Skin epidermis (tissue), 12 donors: ENCODE data around the gene GPS1.
A peak's percentile ranks its signal among the peaks of the same experiment; 100 is the strongest.

Experiments used
- H3K27ac ChIP-seq, 21 experiments: fragments of 200-600 bp; sonication (generic) in 11 of 21; one replicate each; pipeline ENCODE4 v1.5.0; 2020; ENCODE audit warnings: mild to moderate bottlenecking in 3 of 21, inconsistent platforms in 2 of 21, moderate library complexity in 2 of 21
- H3K4me3 ChIP-seq, 7 experiments: fragments of 200-600 bp; sonication (generic) in 2 of 7; one replicate each; pipeline ENCODE4 v1.5.0; 2020; ENCODE audit warnings: inconsistent platforms in 2 of 7, mild to moderate bottlenecking in 2 of 7, moderate library complexity in 1 of 7

GPS1 gene

GRCh38 chr17:82054351-82055022 lies 2.8 kb downstream of the GPS1 start:
- H3K27ac ChIP-seq: no peak overlapping the region
- no peak overlapping the region for H3K4me3 ChIP-seq

- no peak overlapping the region for H3K27ac ChIP-seq
- H3K4me3 ChIP-seq: no peak overlapping the region
Observed at GRCh38 chr17:82055023-82055964, 3.6 kb downstream of the GPS1 start.

GRCh38 chr17:82055965-82056728 lies 4.4 kb downstream of the GPS1 start:
- H3K4me3 ChIP-seq: no peak overlapping the region

GRCh38 chr17:82056729-82057621 lies 5.3 kb downstream of the GPS1 start:
- Histone ChIP-seq H3K27ac (no peak overlapping the region), H3K4me3 (no peak overlapping the region)

More at GRCh38 chr17:82055965-82056728, 4.4 kb downstream of the GPS1 start:
- H3K27ac ChIP-seq: no peak overlapping the region

- Histone ChIP-seq H3K27ac (no peak overlapping the region), H3K4me3 (no peak overlapping the region)
Observed at GRCh38 chr17:82058230-82058854, 6.6 kb downstream of the GPS1 start.

DNA sequence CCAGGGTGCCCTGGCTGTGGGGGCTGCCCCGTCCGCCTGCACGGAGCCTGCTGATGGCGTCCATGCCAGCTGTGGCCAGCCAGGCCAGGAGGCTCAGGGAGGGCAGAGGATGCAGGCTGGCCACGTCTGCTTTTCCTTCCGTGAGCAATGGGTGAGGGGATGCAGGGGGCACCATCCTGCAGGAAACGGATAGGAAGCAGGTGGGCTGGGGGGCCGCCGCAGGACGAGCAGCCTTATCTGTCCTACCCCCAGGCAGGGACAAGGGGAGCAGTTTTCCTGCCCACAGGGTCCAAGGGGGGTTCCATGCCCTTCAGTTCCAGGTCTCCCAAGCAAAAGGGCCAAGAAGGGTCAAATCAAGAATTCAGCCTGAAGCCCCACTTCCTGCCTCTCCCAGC lies 7.2 kb downstream of the GPS1 start:
- H3K27ac ChIP-seq: no peak overlapping the region
- no peak overlapping the region for H3K4me3 ChIP-seq

GRCh38 chr17:82059272-82060000 lies 7.7 kb downstream of the GPS1 start:
- Histone ChIP-seq H3K4me3 (no peak overlapping the region), H3K27ac (no peak overlapping the region)

GRCh38 chr17:82060001-82060380 lies 8.3 kb downstream of the GPS1 start:
- Histone ChIP-seq H3K4me3 (no peak overlapping the region), H3K27ac (no peak overlapping the region)

GRCh38 chr17:82060614-82061013 lies 8.9 kb downstream of the GPS1 start:
- Histone ChIP-seq H3K27ac (no peak overlapping the region), H3K4me3 (no peak overlapping the region)

- Histone ChIP-seq H3K4me3 (no peak overlapping the region), H3K27ac (no peak overlapping the region)
Observed at GRCh38 chr17:82061047-82061925, 9.6 kb downstream of the GPS1 start.

- Histone ChIP-seq H3K27ac (no peak overlapping the region), H3K4me3 (no peak overlapping the region)
Observed at GRCh38 chr17:82062076-82062983, 10.6 kb downstream of the GPS1 start.

DNA sequence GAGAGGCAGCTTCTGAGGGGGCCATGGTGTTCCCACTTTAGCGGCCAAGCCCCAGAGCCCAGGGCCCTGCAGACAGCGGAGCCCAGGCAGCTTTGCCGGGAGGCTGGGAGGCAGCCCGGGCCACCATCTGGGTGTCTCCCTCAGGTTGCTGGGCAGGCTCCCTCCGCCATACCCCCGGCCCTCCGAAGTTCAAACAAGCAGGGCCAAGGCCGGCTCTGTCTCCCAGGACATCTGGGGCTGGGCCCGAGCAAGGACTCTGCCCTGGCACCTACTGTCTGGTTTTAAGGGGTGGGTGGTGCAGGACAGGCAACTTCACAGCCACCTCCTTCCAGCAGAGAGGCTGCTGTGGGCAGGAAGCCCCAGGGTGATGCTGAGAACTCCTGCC lies 11.3 kb downstream of the GPS1 start:
- Histone ChIP-seq H3K4me3 (no peak overlapping the region), H3K27ac (no peak overlapping the region)

DNA sequence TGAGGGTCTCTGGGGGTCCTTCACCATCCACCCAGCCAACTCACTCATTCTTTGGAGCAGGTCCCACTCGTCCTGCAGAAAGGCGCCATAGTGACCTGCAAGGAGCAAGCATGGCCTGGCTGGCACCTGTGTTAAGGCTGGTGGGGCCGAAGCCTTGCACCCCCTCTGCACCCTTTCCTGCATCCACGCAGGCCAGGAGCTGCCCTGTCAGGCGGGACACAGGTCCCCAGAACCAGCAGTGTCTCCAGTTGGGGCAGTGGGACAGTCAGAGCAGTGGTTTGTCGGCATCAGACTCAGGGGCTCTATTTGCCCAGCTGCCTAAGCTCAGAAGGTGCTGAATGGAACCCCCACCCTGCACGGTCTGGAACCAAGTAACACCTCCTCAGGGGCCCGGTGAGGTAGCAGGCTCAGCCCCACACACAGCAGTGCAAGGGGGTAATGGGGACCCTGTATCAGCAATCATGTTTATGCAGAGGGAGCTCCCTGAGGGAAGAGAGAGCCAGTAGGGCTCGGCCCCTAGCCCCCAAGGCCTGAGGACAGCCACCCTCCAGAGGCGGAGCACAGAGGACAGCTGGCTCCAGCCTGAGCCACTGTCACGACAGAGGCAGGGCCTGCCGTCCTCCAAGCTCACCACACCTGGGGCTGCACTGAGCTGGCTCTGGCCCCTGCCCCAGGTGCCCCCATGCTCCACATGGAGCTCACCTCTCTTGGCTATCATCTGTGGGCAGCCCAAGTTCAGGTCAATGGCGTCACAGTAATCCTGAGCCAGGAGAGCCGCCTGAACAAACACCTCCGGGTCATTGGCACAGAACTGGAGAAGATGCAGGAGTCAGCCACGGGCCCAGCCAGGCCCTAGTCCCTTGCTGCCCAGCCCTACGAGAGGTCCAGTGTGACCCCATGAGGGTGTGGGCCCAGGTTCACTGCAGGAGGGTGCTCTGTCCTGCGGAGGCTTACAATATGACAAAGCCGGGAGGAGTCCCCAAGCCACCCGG lies 12.0 kb downstream of the GPS1 start:
- Histone ChIP-seq H3K4me3 (peak overlapping the region in 2 of 7 experiments; percentile 58 to 93), H3K27ac (peak overlapping the region in 3 of 21 experiments; percentile 12 to 96 (median 89))

- H3K4me3 ChIP-seq: peak overlapping the region; percentile 58 to 95 (median 67)
- peak overlapping the region in 20 of 21 experiments; percentile 18 to 96 (median 89) for H3K27ac ChIP-seq
Observed at GRCh38 chr17:82064433-82065192, 12.9 kb downstream of the GPS1 start.
